BE2C (cell line): ENCODE data around the gene HNRNPR.
"Not testable (repeated sequence)": the region's sequence is repeated elsewhere in the genome, so short reads cannot be mapped to it uniquely, and the experiment has no call there.

Experiments
- DNase-seq: peaks from one replicate; pipeline ENCODE4 v3.0.0-alpha.2; 2020
- H3K27me3 ChIP-seq: fragments of 250-450 bp; sonication (Bioruptor Pico); 2 replicates; pipeline ENCODE4 v1.5.1; 2020; ENCODE audit warnings: mild to moderate bottlenecking
- H3K36me3 ChIP-seq: fragments of 250-450 bp; sonication (Bioruptor Pico); 2 replicates; pipeline ENCODE4 v1.5.1; 2020; ENCODE audit warnings: mild to moderate bottlenecking
- H3K4me1 ChIP-seq: fragments of 250-450 bp; sonication (Bioruptor Pico); 2 replicates; pipeline ENCODE4 v1.5.1; 2020
- H3K4me3 ChIP-seq: 2 replicates; pipeline ENCODE4 v1.5.1; 2011; ENCODE audit warnings: low read depth, low read length
- H3K9me3 ChIP-seq: fragments of 250-450 bp; sonication (Bioruptor Pico); 2 replicates; pipeline ENCODE4 v1.5.1; 2020
- CTCF ChIP-seq: IDR thresholded peaks from 2 replicates; pipeline ENCODE4 v1.5.1; 2012; ENCODE audit warnings: mild to moderate bottlenecking, low read depth, low read length

HNRNPR gene

GRCh38 chr1:23385119-23385621 lies 41.1 kb upstream of the HNRNPR start:
- no peak for DNase-seq

GRCh38 chr1:23384312-23385058 lies 40.4 kb upstream of the HNRNPR start:
- Histone ChIP-seq H3K4me1 (no peaks in the 10 kb centered on the region), H3K9me3 (no peaks in the 10 kb centered on the region), H3K36me3 (no peaks in the 10 kb centered on the region), H3K27me3 (no peaks in the 10 kb centered on the region), H3K4me3 (no peak overlapping the region)
- DNase-seq = no peak
- TF ChIP-seq CTCF = no peak

More at GRCh38 chr1:23385119-23385621, 41.1 kb upstream of the HNRNPR start:
- H3K4me1 ChIP-seq = no peaks in the 10 kb centered on the region
- no peaks in the 10 kb centered on the region for H3K27me3 ChIP-seq
- no peak for TF ChIP-seq CTCF
- H3K9me3 ChIP-seq = no peaks in the 10 kb centered on the region
- no peaks in the 10 kb centered on the region for H3K36me3 ChIP-seq
- no peak overlapping the region for H3K4me3 ChIP-seq

GRCh38 chr1:23383577-23384311 lies 39.7 kb upstream of the HNRNPR start:
- Histone ChIP-seq H3K4me1 (no peaks in the 10 kb centered on the region), H3K36me3 (no peaks in the 10 kb centered on the region), H3K9me3 (no peaks in the 10 kb centered on the region), H3K4me3 (no peak overlapping the region), H3K27me3 (no peaks in the 10 kb centered on the region)
- TF ChIP-seq CTCF = no peak
- no peak for DNase-seq

- no peak overlapping the region for H3K4me3 ChIP-seq
- H3K4me1 ChIP-seq = no peaks in the 10 kb centered on the region
- H3K9me3 ChIP-seq = no peaks in the 10 kb centered on the region
- H3K36me3 ChIP-seq = no peaks in the 10 kb centered on the region
- no peaks in the 10 kb centered on the region for H3K27me3 ChIP-seq
- no peak for TF ChIP-seq CTCF
- DNase-seq = no peak
These were observed 37.3 kb upstream of the HNRNPR start for GRCh38 chr1:23381233-23381885.

GRCh38 chr1:23380719-23381118 lies 36.6 kb upstream of the HNRNPR start:
- Histone ChIP-seq H3K4me1 (no peaks in the 10 kb centered on the region), H3K27me3 (no peaks in the 10 kb centered on the region), H3K36me3 (no peaks in the 10 kb centered on the region), H3K4me3 (no peak overlapping the region), H3K9me3 (no peaks in the 10 kb centered on the region)
- DNase-seq = no peak
- TF ChIP-seq CTCF = no peak

GRCh38 chr1:23380236-23380635 lies 36.2 kb upstream of the HNRNPR start:
- H3K9me3 ChIP-seq, H3K4me1 ChIP-seq, H3K27me3 ChIP-seq, DNase-seq, H3K4me3 ChIP-seq, H3K36me3 ChIP-seq: not testable (repeated sequence)
